CD4-positive, alpha-beta T cell treated with Interleukin-4 for 1 hour (primary cell): ENCODE data around the gene DCUN1D2.

ENCODE experiments used
- DNase-seq, 2 donors: peaks; one replicate each; pipeline ENCODE4 v3.0.0-alpha.2; 2020 to 2022

The DCUN1D2 gene

DNA sequence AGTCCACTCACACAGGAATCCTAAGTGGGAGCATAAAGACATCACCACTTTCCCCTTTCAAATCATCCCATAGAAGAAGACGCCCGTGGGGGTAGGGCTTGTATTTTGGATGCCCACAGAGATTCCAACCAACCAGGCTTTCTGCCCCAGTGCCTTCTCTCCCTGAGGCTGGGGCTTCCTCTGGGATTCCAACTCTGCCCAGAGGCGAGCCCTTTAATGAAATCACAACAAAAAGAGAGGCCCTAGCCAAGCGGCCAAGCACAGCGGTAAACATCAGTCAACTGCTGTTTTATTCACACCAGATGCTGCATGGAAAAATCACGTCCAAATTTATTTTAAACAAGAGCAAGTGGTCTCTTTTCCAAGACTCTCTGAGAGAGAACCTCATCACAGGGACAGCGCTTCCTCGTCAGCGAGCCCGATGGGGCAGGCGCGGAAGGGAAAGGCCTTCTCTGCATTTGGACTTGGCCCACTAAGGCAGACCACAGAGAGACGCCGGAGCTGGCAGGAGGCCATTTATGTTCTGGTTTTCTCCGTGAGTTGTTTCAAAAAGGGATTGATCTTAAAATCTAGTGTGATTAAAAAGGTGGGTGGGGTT is 68.7 kb downstream of the DCUN1D2 start:
- no peak for DNase-seq

DNA sequence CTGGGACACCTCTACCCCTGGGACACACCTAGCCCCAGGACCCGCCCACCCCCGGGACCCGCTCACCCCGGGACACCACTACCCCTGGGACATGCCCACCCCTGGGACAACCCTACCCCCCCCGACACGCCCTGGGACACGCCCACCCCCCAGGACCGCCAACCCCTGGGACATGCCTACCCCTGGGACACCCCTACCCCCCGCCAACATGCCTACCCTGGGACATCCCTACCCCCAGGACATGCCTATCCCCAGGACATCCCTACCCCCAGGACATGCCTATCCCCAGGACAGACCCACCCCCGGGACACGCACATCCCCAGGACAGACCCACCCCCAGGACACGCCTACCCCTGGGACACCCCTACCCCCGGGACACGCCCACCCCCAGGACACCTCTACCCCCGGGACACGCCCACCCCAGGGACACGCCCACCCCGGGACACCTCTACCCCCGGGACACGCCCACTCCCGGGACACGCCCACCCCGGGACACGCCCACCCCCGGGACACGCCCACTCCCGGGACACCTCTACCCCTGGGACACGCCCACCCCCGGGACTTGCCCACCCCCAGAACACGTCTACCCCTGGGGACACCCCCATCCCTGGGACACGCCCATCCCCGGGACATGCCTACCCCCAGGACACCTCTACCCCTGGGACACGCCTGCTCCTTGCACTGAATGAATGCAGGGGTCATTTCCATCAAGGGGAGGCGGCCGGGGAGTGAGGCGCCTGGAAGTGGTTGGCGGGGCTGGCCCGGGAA is 69.5 kb downstream of the DCUN1D2 start:
- DNase-seq, result no peak

DNA sequence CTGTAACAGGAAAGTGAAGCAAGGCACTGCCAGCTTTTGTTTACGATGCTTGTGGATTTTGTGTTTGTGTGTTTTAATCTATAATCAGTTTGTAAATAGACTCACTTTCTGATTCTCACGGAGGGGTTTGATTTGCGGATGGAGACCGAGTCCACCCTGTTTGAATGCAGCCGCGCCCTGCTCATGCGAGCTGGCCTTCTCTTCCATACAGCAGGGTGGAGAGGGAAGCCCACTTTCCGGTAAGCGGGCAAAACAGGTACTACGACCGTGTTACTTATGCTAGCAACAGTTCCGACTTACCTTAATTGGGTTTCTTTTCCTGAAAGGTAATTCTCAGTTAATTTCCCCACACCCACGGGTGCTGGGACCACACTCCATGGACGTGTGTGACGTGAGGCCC is 70.3 kb downstream of the DCUN1D2 start:
- no peak for DNase-seq

DNA sequence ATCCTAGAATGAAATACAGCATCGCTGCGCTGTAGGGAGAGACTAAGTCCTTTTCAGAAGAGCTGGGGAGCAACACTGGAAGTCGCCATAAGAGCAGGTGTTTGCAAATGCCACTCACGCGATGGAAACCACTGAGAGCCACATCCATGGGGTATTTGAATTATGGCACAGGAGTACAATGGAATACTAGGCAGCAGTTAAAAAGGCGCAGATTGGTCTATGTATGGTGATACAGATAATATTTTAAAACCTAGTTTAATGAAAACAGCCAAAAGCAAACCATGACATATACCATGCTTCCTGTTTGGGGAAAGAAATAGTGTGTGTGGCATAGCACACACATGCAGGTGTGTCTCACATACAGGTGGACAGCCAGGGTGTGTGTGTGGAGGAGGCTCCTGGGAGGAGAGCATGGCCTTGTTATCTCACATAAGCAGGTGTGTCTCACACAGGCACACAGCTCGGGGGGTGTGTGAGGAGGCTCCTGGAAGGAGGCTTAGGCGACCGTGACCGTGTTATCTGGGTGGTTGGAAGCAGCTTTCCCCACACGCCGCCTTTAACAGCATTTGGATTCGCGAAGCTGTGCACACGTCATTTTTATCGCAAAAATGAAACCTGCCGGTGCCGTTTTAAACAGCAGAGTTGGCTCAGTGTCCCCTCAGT is 70.8 kb downstream of the DCUN1D2 start:
- no peak for DNase-seq

DNA sequence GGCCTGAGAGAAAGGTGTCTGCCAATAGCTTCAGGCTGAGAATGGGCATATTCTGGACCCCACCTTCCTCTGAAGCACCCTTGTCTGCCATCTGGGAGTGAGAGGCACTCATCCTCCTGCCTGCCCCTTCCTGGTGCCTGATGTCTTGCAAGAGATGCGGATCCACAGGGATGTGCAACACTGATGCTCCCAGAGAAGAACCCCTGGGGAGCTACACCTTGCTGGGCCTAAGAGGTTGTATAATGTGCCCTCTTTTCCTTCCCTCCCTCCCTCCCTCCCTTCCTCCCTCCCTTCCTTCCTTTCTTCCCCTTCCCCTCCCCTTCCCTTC is 71.8 kb downstream of the DCUN1D2 start:
- no peak for DNase-seq

DNA sequence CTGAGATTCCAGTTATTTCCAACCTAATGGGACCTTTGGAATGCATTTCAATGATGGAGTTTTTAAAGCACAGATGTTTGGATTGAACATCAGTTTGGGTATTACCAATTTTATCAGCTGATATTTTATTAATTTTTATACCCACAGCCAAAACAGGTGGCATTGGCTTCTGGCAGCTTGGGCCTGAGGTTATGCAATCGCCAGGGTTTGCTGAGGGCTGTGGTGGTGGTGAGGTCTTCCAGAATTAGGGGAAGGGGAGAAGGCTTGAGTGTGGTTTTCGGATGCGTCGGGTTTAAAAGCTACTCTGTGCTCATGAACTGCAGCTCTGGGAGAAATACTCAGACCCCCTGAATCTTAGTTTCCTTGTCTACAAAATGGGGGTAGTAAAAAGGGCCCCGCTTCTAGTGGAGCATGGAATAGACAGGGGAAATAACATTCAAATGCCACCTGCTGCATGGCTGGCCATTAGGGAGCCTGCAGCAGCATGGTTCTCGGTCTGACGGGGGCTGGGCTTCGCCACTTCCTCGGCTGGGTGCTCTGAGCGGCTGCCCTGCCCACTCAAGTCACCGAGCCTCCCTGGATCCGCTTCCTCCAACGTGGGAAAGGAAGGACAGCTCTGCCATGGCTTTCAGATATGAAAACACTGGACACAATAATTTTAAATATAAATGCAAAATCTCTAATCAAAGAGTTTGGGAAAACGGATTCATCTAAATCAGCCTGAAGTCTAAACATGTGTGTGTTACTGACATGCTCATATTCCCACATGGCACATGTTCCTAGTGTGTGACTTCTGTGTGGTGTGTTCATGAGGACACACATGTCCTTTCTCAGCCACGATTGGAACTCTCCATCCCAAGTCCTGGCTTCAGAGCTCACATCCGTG is 72.4 kb downstream of the DCUN1D2 start:
- DNase-seq, result no peak

DNA sequence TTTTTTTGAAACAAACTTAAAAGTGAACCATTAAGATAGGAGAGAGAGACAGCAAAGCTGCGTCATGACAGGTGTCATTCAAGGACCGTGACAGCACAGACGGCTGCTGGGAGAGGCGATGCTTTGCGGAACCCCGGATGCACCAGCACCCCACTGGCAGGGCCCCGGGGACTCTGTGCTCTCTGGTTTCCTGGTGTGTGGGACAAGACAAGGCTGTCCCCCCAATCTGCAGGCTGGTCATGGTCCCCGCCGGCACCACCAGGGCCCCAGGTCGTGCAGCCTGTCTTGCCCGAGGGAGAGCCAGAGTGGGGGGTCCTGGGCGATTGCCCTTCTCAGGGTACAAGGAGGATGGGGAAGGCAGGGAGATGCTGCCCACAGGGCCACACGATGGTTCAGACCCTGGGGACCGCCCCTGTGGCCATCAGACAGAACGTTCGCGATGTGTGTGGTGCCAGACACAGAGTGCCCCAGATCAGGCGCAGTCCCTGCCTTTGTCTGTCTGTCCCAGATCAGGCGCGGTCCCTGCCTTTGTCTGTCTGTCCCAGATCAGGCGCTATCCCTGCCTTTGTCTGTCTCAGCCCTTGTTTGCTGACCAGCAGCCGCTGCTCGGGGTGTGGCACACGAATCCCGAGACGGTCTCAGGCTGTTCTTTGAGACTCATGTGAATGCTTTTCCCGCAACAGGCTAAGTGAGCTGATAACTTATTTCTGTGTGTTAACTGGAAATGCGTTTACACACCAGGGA is 73.3 kb downstream of the DCUN1D2 start:
- no peak for DNase-seq

DNA sequence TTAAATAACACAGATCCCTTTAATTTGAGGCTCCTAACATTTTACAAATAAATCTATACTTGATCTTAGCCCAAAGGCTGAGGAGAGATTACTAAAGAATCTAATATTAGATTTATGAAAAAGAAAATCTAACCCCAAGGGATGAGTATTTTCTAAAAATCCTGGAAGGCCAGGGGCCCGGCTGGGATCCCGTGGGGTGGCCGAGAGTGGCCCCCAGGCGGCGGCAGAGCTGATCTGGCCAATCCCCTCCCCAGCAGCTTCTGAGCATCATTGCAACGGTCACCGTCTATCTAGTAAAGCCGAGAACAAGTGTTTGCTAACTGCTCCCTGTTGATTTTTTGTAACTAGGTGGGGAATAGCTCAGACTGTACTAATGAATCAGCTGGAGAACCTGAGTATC is 74.7 kb downstream of the DCUN1D2 start:
- no peak for DNase-seq

DNA sequence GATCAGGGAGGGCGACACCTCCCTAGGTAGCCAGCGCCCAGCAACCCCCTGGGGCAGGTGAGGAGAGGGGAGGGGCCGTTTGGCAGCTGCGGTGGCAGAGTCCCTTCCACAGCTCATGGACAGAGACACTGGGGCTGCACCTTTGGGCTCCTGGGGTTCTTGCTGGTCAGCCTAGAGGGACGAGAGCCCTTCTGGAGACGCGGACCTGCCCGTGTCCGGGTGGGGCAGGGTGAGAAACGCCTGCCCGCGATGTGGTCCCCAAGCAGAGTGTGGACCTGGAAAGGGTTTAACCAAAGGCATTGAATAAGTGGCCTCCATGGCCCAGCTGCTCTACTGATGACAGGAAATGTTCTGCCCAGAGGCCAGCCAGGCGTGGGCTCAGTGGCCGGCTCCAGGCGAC is 75.5 kb downstream of the DCUN1D2 start:
- no peak for DNase-seq

DNA sequence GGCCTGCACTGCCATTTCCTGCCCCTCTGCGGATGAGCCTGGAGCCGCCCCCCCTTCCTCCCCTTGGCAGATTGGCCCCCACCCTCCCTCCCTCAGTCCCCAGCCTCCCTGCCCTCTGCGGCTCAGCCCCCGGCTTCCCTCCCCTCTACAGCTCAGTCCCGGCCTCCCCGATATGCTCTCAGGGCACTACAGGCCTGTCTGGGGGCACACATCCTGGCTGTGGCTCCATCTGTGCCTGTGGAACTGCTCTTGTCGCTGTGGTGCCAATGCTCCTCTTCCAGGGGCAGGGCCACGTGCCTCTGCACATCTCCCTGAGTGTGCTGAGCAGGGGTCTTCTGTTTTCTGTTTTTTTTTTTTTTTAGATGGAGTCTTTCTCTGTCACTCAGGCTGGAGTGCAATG is 76.2 kb downstream of the DCUN1D2 start:
- DNase-seq, result no peak

DNA sequence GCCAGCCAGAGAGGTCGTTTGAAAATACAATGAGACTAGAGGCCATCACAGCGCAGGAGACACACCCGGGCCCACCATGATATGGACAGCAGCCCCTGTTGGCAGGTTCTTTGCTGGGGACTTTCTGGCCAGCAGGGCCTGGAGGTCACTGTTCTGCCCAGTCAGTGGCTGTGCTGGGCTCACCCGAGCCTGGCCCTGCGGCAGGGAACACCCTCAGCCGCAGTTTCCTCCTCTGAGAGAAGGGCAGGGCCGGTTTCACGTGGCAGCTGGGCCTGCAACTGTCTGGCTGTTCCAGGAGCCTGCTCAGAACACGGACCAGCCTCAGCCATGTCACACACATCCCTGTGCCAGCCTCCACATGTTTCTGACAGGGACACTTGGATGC is 76.6 kb downstream of the DCUN1D2 start:
- DNase-seq, result no peak

DNA sequence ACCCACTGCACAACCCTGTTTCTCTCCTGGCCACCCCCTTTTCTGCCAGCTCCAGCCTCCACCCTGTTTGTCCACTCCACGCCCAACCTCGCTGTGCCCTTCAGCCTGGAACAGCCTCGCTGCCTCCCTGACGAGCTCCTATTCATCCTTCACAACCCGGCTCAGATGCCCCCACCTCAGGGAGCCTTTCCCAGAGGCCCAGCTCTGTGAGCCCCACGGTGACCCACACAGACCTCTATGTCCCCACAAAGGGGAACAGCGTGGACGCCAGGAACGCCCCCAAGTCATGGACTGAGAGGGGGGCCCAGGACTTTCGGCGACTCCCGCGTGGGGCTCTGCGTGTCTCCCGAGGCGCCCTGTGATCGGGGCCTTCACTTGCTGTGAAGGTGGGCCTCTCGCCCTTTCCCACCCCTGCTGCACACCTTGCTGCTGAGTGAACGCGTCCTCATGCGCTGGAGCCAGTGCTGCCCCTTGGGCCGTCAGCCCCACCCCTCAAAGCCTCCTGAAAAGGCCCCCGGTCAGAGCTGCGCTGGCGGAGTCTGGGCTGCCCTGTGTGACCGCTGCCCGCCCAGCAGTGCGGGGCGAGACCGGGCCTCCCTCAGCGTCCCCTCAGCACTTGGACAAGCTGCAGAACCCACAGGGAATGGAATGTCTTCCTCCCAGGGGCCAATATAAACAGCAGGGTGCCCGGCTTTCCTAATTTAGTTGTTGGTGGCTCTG is 77.2 kb downstream of the DCUN1D2 start:
- no peak for DNase-seq

DNA sequence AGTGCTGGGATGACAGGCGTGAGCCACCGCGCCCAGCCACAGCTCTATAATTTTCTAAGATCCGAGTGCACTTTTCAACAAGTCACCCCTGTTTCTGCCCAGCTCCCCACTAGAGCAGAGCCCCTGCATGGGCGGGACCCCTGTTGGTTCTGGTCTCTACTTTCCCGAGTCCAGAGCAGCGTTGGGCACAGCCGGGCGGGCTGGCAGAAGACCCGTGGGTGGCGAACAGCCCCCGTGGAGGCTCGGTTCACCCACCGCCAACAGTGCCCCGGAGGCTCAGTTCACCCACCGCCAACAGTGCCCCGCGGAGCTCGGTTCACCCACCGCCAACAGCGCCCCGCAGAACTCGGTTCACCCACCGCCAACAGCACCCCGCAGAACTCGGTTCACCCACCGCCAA is 78.1 kb downstream of the DCUN1D2 start:
- DNase-seq, result no peak

DNA sequence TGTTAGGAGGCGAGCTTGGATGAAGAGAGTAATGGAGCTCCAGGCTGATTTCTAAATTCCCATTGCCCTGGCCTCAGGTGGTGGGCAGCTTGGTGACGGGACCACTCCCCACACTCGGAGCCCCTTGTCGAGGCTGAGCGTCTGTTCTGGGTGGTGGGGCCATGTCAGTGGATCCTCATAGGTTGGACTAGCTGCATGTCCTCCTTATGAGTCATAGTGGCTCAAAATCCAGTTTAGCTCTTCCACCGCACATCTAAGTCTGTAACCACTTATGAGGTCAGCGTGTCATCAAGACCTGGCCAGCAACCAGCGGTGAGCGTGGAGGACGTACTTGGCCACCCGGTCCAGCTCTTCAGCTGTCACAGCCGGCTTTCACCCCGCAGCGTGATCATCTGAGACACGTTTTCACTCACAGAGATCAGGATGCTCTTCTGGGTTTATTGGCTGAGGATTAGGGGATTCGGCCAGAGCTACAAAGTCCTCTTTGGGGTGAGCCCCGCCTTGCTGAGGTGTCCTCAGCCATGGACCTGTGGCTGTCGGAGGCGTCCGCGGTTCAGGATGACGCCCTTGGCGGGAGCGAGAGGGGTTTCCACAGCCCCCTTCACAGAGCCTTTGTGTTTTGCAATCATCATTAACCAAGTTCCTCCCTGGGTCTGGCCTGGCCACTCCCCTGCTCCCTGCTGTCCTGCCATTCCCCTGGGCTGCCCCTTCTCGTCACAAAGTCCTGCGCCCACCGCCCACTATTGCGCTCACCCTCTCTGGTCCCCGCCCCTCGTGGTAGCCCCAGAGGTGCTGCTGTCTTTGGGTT is 79.1 kb downstream of the DCUN1D2 start:
- DNase-seq, result no peak

DNA sequence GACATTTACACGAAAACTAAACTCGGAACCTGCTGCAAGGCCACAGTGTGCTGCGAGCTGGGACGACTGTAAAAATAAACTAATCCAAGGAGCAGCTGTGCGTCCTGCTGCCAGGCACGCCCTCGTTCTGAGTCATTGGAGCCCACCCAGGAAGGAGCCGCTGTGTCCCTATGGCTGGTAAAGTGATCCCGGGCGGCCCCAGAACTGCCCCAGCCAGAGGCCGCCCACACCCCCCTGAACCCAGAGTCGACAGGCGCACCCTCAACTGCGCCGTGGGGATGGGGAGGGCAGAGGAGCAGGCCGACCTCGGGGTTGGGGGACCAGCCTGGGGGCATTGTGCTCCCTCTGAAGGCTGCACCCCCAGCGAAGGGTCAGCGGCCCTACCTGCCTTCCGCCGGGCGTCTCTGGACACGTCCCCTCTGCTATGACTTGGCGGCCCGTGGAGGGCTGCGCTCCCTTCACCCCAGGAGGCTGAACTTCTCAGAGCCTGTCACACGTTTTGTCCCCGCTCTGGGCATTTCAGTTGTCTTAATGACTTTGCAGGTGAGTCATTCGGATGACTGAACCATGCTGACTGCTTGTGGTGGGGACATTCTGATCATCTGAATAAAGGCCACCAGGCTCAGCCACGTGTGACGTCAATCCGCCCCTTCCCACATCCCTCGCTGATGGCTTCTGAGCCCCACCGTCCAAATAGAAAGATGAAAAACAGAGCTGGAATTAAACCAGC is 79.9 kb downstream of the DCUN1D2 start:
- no peak for DNase-seq

DNA sequence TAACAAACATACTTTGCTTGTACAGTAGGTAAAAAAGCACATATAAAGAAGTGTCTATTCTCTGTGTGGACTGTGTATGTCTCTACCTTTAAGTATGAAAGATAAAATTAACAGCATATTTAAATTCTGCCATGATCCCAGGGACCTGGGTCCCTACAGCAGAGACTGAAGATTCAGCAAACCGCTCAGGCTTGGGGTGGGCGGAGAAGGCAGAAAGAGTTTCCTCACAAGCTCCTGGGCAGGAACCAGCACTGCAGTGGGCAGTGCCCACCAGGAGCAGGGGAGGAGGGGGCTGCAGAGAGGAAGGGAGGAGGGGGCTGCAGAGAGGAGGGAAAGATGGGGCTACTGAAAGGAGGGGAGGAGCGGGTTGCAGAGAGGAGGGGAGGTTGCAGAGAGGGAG is 81.9 kb downstream of the DCUN1D2 start:
- no peak for DNase-seq

DNA sequence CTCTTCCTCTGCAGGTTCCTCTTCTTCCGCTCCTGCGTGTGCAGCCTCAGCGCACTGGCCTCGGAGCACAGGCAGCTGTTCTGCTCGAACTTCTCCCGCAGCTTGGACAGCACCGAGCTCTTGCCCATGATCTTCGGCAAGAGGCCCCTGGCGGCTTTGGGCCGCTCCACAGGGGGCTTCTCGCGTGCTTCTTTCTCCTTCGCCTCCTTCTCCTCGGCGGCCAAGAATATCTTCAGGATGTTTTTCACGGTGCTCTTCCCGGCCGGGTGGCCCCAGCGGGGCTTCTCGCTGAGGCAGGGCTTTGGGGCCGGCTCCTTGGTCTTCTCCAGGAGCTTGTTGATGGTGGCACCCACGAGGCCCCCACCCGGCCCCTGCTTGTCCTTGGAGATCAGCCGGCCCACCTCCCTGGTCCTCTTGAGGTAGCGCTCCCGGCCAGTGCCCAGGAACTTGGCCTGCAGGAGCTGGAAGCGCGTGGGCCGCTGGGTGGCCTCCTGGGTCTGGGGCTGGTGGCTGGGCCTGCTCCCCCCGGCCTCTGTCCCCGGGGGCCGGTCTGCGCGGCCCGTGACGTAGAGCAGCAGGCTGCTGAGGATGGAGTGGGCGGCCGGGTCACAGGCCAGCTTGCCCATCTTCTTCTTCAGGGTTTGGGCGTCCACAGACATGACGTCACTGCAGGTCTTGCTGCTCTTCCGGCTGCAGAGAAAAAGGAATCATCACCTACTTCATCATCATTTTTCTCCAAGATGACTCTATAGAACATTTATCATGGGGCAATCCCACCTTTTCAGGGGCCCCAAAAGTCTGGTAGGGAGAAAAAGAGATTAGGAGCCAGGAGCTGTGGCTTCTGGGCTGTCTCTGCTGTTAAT is 82.7 kb downstream of the DCUN1D2 start:
- DNase-seq, result no peak

DNA sequence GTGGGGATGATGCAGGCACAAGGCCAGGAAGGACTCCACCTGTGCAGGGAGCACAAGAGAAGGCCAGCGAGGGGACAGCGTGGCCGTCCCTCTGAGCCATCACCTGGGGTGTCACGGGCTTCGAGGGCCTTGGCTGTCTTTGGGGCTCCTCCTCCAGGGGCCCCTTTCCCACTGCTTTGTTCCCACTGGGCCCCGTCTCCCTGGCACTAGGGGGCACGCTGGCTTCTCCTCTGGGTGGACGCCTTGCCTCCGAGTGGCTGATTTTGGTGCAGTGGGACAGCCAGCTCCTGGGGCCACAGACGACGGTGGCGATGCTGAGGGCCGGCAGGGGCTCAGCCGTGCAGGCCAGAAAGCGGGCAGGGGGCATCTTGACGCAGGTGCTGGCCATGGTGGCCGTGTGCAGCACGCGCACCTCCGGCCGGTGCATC is 83.4 kb downstream of the DCUN1D2 start:
- no peak for DNase-seq

DNA sequence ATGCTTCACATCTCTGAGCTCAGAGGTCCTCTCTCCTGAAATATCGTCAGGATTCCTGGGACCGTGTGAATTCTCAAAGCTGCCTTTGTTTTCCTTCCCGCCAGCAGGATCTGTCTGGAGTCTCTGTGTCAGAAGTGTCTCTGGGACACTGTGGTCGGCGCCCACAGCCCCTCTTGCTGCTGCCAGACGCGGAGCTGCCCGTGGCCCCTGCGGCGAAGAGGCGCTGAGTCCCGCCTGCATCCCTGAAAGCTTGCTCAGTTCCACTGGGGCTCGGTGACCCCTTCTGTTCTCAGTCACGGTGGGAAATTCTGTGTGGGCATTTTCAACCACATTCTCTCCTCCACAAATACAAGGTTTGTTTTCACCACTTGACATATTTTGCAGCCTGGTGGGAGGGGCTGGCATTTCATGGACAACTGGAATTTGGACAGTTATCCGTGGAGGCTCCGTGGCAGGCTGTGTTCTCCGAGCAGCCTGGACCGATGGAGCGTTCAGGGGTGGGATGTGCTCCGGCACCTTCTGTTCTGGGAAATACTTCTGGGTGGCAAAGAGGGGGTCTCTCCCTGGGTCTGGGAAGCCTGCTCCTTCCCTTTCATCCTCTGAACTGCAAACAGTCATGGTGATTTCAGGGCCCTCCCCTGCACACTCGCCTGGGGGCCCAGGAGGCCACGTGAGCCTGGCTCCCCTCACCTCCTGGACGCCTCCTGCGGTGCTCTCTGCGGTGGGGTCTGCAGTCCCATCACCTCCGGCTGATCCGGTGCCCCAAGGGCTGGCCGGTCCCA is 84.0 kb downstream of the DCUN1D2 start:
- peak in 1 of 2 donors; percentile 1 for DNase-seq
